Activated B cell treated with CpG ODN at 0.5 μM for 24 hours (primary cell): ENCODE data around the gene SMCHD1. TPM values are rescaled to one million over a fixed set of nuclear protein-coding genes. Genes with fewer than 3 reads are reported as not detected.

Experiments used
- ATAC-seq: fragments of 200-7000 bp; cut with Tn5 transposase; one replicate; pipeline ENCODE4 v1.10.0; 2021; ENCODE audit warnings: low read depth, mild to moderate bottlenecking, moderate library complexity
- CTCF ChIA-PET: fragments of 350-600 bp; sonication (Branson Sonifier 250); formaldehyde crosslinking; loops from one replicate; lab custom pipeline; 2021; ENCODE audit warnings: antibody characterized with exemption; lab: Charles Lee
- POLR2A ChIA-PET: fragments of 350-600 bp; sonication (Branson Sonifier 250); formaldehyde crosslinking; loops from one replicate; lab custom pipeline; 2021; ENCODE audit warnings: antibody characterized with exemption; lab: Charles Lee
- DNase-seq: peaks from one replicate; pipeline ENCODE4 v3.0.0; 2022
- H3K27ac Mint-ChIP-seq: one replicate; pipeline ENCODE4 v1.8.0; 2020; ENCODE audit warnings: mixed read lengths
- H3K27me3 Mint-ChIP-seq: one replicate; pipeline ENCODE4 v1.8.0; 2021; ENCODE audit warnings: mixed read lengths
- H3K36me3 Mint-ChIP-seq: one replicate; pipeline ENCODE4 v1.8.0; 2021; ENCODE audit warnings: low read depth, mixed read lengths
- H3K4me1 Mint-ChIP-seq: one replicate; pipeline ENCODE4 v1.8.0; 2021; ENCODE audit warnings: mixed read lengths
- H3K4me3 Mint-ChIP-seq: one replicate; pipeline ENCODE4 v1.8.0; 2020; ENCODE audit warnings: mild to moderate bottlenecking, mixed read lengths
- H3K9me3 Mint-ChIP-seq: one replicate; pipeline ENCODE4 v1.8.0; 2020; ENCODE audit warnings: mixed read lengths
- intact Hi-C: fragments of 100-400 bp; cut with micrococcal nuclease; formaldehyde crosslinking; loops from one replicate; pipeline ENCODE4 v1.15.1; 2024
- total RNA-seq: library from RNA; stranded (reverse); gene quantifications from 2 replicates; pipeline ENCODE4 v1.2.3, GENCODE V29; 2022
- TF ChIP-seq, protein P1 (sequence below): fragments of 200-600 bp; IDR thresholded peaks from one replicate; pipeline ENCODE4 v1.8.0; 2022; ENCODE audit warnings: antibody characterized with exemption, mild to moderate bottlenecking

SMCHD1 gene
- total RNA-seq, 1 donor from 2014 or later: 144 TPM

DNA sequence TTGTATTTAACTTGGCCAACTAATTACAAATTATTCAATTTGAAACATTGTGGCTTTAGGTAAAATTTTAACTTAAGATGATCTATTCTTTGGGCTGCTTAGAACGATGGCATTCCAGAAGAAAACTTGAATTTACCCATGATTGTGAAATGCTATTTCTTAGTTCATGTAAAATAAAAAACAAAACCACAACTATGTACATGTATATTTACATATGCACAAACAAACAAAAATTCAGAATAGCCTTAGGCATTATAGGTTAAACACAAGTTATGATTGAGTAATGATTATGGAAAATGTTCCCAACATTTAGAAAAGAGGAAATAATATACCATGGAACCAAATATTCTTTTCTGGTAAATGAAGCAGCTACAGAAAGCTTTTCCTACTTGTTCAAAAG, 3.5 kb upstream of the SMCHD1 start:
- H3K36me3 Mint-ChIP-seq: peaks cover 13% of the 10 kb centered on the region
- ATAC-seq: no peak
- no peaks in the 10 kb centered on the region for H3K27me3 Mint-ChIP-seq
- peaks cover 21% of the 10 kb centered on the region for H3K4me1 Mint-ChIP-seq
- TF ChIP-seq, protein P1, sequence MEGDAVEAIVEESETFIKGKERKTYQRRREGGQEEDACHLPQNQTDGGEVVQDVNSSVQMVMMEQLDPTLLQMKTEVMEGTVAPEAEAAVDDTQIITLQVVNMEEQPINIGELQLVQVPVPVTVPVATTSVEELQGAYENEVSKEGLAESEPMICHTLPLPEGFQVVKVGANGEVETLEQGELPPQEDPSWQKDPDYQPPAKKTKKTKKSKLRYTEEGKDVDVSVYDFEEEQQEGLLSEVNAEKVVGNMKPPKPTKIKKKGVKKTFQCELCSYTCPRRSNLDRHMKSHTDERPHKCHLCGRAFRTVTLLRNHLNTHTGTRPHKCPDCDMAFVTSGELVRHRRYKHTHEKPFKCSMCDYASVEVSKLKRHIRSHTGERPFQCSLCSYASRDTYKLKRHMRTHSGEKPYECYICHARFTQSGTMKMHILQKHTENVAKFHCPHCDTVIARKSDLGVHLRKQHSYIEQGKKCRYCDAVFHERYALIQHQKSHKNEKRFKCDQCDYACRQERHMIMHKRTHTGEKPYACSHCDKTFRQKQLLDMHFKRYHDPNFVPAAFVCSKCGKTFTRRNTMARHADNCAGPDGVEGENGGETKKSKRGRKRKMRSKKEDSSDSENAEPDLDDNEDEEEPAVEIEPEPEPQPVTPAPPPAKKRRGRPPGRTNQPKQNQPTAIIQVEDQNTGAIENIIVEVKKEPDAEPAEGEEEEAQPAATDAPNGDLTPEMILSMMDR: no peak
- ChIA-PET POLR2A (interaction anchor here (1.9 to 2.1 kb wide), 2 partner anchors 11 to 15 kb away, joined by 10 to 17 read pairs; no protein-coding TSS in a partner anchor), CTCF (no interaction called here)
- no peaks in the 10 kb centered on the region for H3K9me3 Mint-ChIP-seq
- H3K27ac Mint-ChIP-seq: no peak overlapping the region
- intact Hi-C loops: loop anchor here (10.0 kb wide), 1 partner anchor 363 kb away; the partner anchor contains the start of gene LPIN2
- no peak overlapping the region for H3K4me3 Mint-ChIP-seq
- DNase-seq: no peak

DNA sequence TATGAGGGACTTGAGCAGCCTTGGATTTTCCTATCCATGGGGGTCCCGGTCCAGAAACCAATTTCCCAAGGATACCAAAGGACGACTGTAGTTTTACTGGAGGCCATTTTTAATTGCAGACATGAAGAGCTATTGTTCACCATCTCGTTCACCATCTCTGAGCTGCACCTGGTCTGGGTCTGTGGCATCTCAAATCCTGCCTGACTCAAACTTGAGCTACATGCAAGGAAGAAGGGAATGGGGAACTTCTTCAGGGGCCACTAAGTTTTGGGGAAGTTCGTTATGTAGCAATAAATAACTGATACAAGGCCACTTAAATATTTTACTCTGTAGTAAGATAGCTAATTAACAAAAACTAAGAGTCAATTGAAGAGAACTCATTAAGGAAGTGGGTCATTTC, 2.1 kb upstream of the SMCHD1 start:
- TF ChIP-seq, protein P1: no peak
- Mint-ChIP-seq H3K9me3 (no peaks in the 10 kb centered on the region), H3K4me3 (peak overlapping the region; percentile 17), H3K36me3 (peaks cover 23% of the 10 kb centered on the region), H3K4me1 (peaks cover 32% of the 10 kb centered on the region), H3K27ac (peak overlapping the region; percentile 98), H3K27me3 (no peaks in the 10 kb centered on the region)
- intact Hi-C loops: loop anchor here (10.0 kb wide), 1 partner anchor 361 kb away; the partner anchor contains the start of gene LPIN2
- no peak for DNase-seq
- no peak for ATAC-seq
- ChIA-PET CTCF (interaction anchor here (1.0 to 1.1 kb wide), 3 partner anchors 17 to 83 kb away, joined by 3 to 4 read pairs (median 3); partner anchors contain the start of genes METTL4 and NDC80), POLR2A (interaction anchor here (1.2 to 8.5 kb wide), 3 partner anchors 14 to 83 kb away, joined by 4 to 376 read pairs (median 8); partner anchors contain the start of genes METTL4 and NDC80)

DNA sequence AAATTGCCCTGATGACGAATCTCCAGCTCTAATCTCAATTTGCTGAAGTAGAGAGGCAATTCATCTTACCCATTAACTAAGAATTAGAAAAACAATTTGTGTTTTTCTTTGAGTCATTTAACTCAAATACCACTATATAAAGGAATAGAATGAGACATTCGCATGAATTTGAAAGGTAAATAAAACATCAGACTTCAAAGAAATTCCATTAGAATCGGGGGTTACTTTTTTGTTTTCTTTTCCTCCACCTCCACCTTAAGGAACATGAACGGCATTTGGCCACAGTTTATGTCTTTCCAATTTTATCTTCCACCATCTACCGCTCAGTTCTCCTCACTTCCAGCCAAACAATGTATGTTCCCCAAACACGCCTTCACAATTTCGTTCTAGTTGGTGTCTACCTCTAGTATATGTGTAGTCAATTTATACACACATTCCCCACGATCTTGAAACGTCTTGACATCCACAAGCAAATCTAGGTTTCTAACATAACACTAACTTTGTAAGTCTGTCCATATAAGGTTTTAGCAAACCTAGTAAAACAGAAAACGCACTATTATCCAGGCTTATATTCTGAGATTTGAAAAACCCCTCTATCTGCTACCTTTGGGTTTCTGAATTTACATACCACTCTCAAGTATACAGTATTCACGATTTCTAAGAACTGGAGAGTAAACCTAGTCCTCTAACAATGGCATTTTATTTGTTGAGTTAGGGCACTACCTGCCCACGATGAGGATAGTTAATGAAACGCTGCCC, 1.2 kb upstream of the SMCHD1 start:
- intact Hi-C loops: loop anchor here (1.0 to 10.0 kb wide), 4 partner anchors 8 to 940 kb away; partner anchors contain the start of gene LPIN2
- Mint-ChIP-seq H3K27ac (peak overlapping the region; percentile 98), H3K4me3 (peak overlapping the region; percentile 96), H3K27me3 (no peaks in the 10 kb centered on the region), H3K36me3 (peaks cover 26% of the 10 kb centered on the region), H3K4me1 (peaks cover 37% of the 10 kb centered on the region), H3K9me3 (no peaks in the 10 kb centered on the region)
- ATAC-seq (no peak), DNase-seq (no peak)
- ChIA-PET CTCF (interaction anchor here (0.8 to 4.0 kb wide), 6 partner anchors 11 to 84 kb away, joined by 3 to 18 read pairs (median 4); partner anchors contain the start of genes METTL4 and NDC80), POLR2A (interaction anchor here (0.7 to 8.5 kb wide), 12 partner anchors 10 to 107 kb away, joined by 3 to 376 read pairs (median 8); partner anchors contain the start of genes METTL4 and NDC80)
- TF ChIP-seq, protein P1: no peak

DNA sequence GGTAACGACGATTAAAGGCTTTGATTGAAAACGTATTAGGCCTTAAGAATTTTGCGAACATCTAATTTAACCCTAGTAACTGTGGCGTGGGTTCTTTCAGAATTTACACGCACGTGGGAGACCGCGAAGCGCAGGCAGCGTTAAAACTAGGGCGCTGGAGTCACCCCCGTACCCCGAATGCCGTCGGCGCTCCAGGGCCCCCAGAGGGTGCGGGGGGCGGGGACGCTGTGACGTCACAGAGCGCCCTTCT, 673 bp upstream of the SMCHD1 start:
- POLR2A ChIA-PET: interaction anchor here (0.6 to 8.5 kb wide), 14 partner anchors 10 to 107 kb away, joined by 3 to 376 read pairs (median 6); partner anchors contain the start of genes METTL4 and NDC80
- Mint-ChIP-seq H3K27ac (peak overlapping the region; percentile 98), H3K4me1 (peaks cover 42% of the 10 kb centered on the region), H3K27me3 (no peaks in the 10 kb centered on the region), H3K9me3 (no peaks in the 10 kb centered on the region), H3K4me3 (peak overlapping the region; percentile 96), H3K36me3 (peaks cover 28% of the 10 kb centered on the region)
- CTCF ChIA-PET: interaction anchor here (0.6 to 4.0 kb wide), 4 partner anchors 12 to 84 kb away, joined by 3 to 18 read pairs (median 4); partner anchors contain the start of genes METTL4 and NDC80
- intact Hi-C loops: loop anchor here (1.0 to 10.0 kb wide), 10 partner anchors 9 to 940 kb away; partner anchors contain the start of genes EMILIN2, LPIN2, METTL4 and MYL12A
- ATAC-seq (peak; percentile 26), DNase-seq (peak; percentile 80)
- TF ChIP-seq, protein P1: no peak
